ENCODE results near the gene RFC4. TPM values are rescaled to one million over a fixed set of nuclear protein-coding genes. Genes with fewer than 3 reads are reported as not detected.

The RFC4 gene
- total and polyA plus RNA-seq, 2 of the 8 experiments (the other 6 are each of a cell fraction or from before 2014, with no cell fraction given) = 21.8 to 86.9 TPM

DNA sequence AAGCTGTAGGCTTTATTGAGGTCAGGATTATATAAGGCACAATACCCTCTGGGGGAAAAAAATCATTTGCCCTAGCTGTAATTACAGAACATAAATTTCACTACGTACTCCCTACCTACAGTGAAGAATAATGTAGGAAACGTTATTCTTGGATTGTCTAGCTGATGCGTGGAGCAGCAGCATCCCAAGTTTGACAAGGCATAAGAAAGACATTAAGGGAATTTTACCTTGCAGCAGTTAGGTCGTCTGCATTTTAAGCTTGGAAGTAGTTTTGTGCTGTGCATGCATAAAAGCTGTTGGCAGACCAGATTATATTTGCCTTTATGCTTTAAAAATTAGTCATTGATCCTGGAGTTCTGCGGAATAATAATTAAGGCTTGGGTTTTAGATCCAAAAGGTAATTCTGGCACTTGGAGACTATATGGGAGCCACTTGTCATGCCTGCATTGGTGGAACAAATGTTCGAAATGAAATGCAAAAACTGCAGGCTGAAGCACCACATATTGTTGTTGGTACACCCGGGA, 20.7 kb downstream of the RFC4 start:
- Histone ChIP-seq H3K36me3 (ENCODE audit: control insufficient read depth in 2 of 4, insufficient read depth in 4 of 4, low read length in 3 of 4) (peaks cover 38 to 68% (median 60%) of the 10 kb centered on the region in 4 experiments), H4K91ac (replicated peaks; ENCODE audit: insufficient read length, low read length) (no peak overlapping the region), H3K18ac (ENCODE audit: extremely low read depth, low read length) (no peak overlapping the region), H3K4ac (replicated peaks; ENCODE audit: insufficient read length, low read depth, low read length) (no peak overlapping the region), H2AFZ (ENCODE audit: low read length) (no peak overlapping the region), H2BK20ac (ENCODE audit: low read length) (no peak overlapping the region), H3K4me3 (ENCODE audit: extremely low read depth in 1 of 4, insufficient read depth in 2 of 4, low read depth in 3 of 4, low read length in 4 of 4) (peak overlapping the region; percentile 98 to 100 (median 99)), H3K27ac (ENCODE audit: low read depth, low read length) (peak overlapping the region; percentile 1; the same call in 1 of the 2 replicates), H2BK5ac (ENCODE audit: low read depth, low read length) (no peak overlapping the region), H4K8ac (ENCODE audit: extremely low read depth, insufficient read depth, low read length) (no peak overlapping the region), H3K9ac (replicated peaks in 1 of 4; ENCODE audit: extremely low read depth in 1 of 4, low read depth in 3 of 4, low read length in 3 of 4) (peak overlapping the region in 3 of 4 experiments; percentile 98; a peak in 5 of 7 replicates), H2BK12ac (ENCODE audit: low read depth, low read length) (no peak overlapping the region), H3K79me1 (ENCODE audit: low read depth, low read length) (no peaks in the 10 kb centered on the region), H3K9me3 (ENCODE audit: insufficient read depth in 2 of 2, low read depth in 1 of 2, low read length in 1 of 2) (no peaks in the 10 kb centered on the region), H2BK120ac (replicated peaks; ENCODE audit: low read depth, low read length) (no peak overlapping the region), H3K14ac (ENCODE audit: insufficient read length) (no peak overlapping the region), H4K5ac (ENCODE audit: insufficient read length, low read depth, low read length) (no peak overlapping the region), H3K4me2 (ENCODE audit: insufficient read depth in 1 of 2, low read depth in 2 of 2, low read length in 2 of 2) (peak overlapping the region; percentile 86 to 95), H4K20me1 (replicated peaks in 1 of 2; ENCODE audit: control insufficient read depth in 1 of 2, insufficient read depth in 2 of 2, low read length in 2 of 2) (peaks cover 26 to 33% of the 10 kb centered on the region in 2 experiments), H3K56ac (replicated peaks; ENCODE audit: insufficient read length, low read depth, low read length) (no peak overlapping the region), H3K23me2 (ENCODE audit: low read depth, low read length) (peaks cover 6% of the 10 kb centered on the region), H3K23ac (ENCODE audit: insufficient read length) (no peak overlapping the region), H3K27me3 (replicated peaks in 1 of 4; ENCODE audit: control insufficient read depth in 3 of 4, extremely low read depth in 1 of 4, insufficient read depth in 3 of 4, low read length in 3 of 4) (no peaks in the 10 kb centered on the region), H2BK15ac (ENCODE audit: low read length) (no peak overlapping the region), H2AK5ac (ENCODE audit: low read depth, low read length) (no peak overlapping the region), H3K79me2 (ENCODE audit: control insufficient read depth in 1 of 2, insufficient read depth in 2 of 2, low read length in 2 of 2) (peaks cover 18 to 47% of the 10 kb centered on the region in 2 experiments), H3K4me1 (replicated peaks in 1 of 4; ENCODE audit: control insufficient read depth in 3 of 4, insufficient read depth in 4 of 4, low read length in 3 of 4) (peaks cover 0 to 3% (median 1%) of the 10 kb centered on the region in 4 experiments; a peak in 2 of 7 replicates)
- ChIA-PET CTCF (ENCODE audit: partially characterized antibody) (interaction anchor here (1.1 to 4.8 kb wide), 3 partner anchors 168 to 195 kb away, joined by 4 to 13 read pairs (median 6); no protein-coding TSS in a partner anchor), POLR2A (ENCODE audit: partially characterized antibody) (interaction anchor here (0.6 to 4.9 kb wide), 26 partner anchors 7 to 490 kb away, joined by 3 to 170 read pairs (median 24); partner anchors contain the start of genes AHSG, DNAJB11, RFC4 and TBCCD1)
- FAIRE-seq (no peak), DNase-seq (ENCODE audit: low read depth in 1 of 2, low spot score in 2 of 2) (no peak)
- 40% methylated on average over 7 of the region's 7 CpGs; no CpG with 5 or more reads in 1 of the 2 experiments for WGBS, 2 experiments (ENCODE audit: extremely low coverage in 1 of 2, insufficient coverage in 1 of 2, insufficient read length in 1 of 2, insufficient replicate concordance in 2 of 2, low coverage in 1 of 2, low lambda C conversion rate in 2 of 2, missing lambda C conversion rate in 1 of 2)
- no peak for TF ChIP-seq TCF12 (IDR thresholded peaks at IDR 0.05; ENCODE audit: low read depth, low read length)
- 0 out of 2 replicates have a peak, but pooled peaks have one; percentile 71 for TF ChIP-seq POLR2AphosphoS5 (IDR thresholded peaks at IDR 0.05; ENCODE audit: low read depth, low read length)
- TF ChIP-seq POU5F1 (IDR thresholded peaks at IDR 0.05; ENCODE audit: low read depth, low read length) = no peak
- TF ChIP-seq, protein P1, sequence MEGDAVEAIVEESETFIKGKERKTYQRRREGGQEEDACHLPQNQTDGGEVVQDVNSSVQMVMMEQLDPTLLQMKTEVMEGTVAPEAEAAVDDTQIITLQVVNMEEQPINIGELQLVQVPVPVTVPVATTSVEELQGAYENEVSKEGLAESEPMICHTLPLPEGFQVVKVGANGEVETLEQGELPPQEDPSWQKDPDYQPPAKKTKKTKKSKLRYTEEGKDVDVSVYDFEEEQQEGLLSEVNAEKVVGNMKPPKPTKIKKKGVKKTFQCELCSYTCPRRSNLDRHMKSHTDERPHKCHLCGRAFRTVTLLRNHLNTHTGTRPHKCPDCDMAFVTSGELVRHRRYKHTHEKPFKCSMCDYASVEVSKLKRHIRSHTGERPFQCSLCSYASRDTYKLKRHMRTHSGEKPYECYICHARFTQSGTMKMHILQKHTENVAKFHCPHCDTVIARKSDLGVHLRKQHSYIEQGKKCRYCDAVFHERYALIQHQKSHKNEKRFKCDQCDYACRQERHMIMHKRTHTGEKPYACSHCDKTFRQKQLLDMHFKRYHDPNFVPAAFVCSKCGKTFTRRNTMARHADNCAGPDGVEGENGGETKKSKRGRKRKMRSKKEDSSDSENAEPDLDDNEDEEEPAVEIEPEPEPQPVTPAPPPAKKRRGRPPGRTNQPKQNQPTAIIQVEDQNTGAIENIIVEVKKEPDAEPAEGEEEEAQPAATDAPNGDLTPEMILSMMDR (IDR thresholded peaks at IDR 0.05; ENCODE audit: control extremely low read depth in 1 of 3, insufficient read depth in 1 of 3, low read depth in 1 of 3, low read length in 3 of 3) = no peak
- TF ChIP-seq YY1 (IDR thresholded peaks at IDR 0.05; ENCODE audit: low read depth, low read length) = no peak
- TF ChIP-seq CHD1 (IDR thresholded peaks at IDR 0.05; ENCODE audit: low read depth, low read length) = peak; percentile 71; the same call in 1 of the 2 replicates

All from H1 (cell line).